ENCODE measurements around the gene MIXL1.

MIXL1 gene

DNA sequence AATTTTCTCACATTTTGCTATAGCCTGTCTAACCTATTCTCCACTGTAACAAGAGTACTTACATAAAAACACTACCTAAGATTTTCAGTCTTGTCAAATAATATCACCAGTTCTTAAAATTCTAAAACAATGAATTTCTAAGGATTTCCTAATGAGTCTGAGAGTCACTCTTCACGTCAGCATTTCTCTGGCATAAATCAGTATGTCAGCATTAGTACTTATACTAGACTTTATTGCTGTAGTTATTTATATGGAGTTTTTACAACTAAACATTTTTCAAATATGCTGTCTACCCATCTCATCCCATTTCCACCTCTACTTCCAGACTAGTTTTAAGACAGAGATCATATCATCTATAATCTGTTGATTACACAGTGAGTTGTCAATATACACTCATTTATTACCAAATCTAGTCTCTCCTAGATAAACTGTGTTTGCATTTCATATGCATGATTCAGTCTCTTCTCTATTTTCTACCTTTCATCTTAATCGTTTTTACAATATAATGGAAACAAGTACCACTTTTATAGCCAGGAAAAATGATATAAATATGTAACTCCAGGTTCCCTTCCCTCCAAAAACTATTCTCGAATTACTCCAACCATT is 52.7 kb downstream of the MIXL1 start:
- ChIA-PET POLR2A (no interaction called here), CTCF (interaction anchor here (0.6 kb wide), 1 partner anchor 30 kb away, joined by 3 read pairs; no protein-coding TSS in a partner anchor)
- TF ChIP-seq BCL11B (tag by site-specific recombination; IDR thresholded peaks at IDR 0.05; ENCODE audit: low read depth) = peak; percentile 71; the same call in 1 of the 2 replicates
- TF ChIP-seq BCL11A (tag by site-specific recombination; IDR thresholded peaks at IDR 0.05; ENCODE audit: low read depth) = peak; percentile 11; the same call in 1 of the 2 replicates
- peak; percentile 64; the same call in 1 of the 2 replicates for TF ChIP-seq SCRT1 (tag by site-specific recombination; IDR thresholded peaks at IDR 0.05; ENCODE audit: borderline replicate concordance)
- TF ChIP-seq OSR2 (tag by site-specific recombination; IDR thresholded peaks at IDR 0.05) = peak; percentile 62; the same call in 1 of the 2 replicates
- TF ChIP-seq HIC1 (tag by site-specific recombination; IDR thresholded peaks at IDR 0.05) = peak; percentile 100
- TF ChIP-seq ZNF248 (tag by site-specific recombination; IDR thresholded peaks at IDR 0.05) = no peak
- no peak; the same call in 1 of the 2 replicates for TF ChIP-seq ZEB2 (tag by site-specific recombination; IDR thresholded peaks at IDR 0.05)
- peak; percentile 55; the same call in 1 of the 2 replicates for TF ChIP-seq TCF7L2 (IDR thresholded peaks at IDR 0.05; ENCODE audit: borderline replicate concordance, low read depth, low read length)
- TF ChIP-seq, protein P1, sequence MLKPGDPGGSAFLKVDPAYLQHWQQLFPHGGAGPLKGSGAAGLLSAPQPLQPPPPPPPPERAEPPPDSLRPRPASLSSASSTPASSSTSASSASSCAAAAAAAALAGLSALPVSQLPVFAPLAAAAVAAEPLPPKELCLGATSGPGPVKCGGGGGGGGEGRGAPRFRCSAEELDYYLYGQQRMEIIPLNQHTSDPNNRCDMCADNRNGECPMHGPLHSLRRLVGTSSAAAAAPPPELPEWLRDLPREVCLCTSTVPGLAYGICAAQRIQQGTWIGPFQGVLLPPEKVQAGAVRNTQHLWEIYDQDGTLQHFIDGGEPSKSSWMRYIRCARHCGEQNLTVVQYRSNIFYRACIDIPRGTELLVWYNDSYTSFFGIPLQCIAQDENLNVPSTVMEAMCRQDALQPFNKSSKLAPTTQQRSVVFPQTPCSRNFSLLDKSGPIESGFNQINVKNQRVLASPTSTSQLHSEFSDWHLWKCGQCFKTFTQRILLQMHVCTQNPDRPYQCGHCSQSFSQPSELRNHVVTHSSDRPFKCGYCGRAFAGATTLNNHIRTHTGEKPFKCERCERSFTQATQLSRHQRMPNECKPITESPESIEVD (tag by site-specific recombination; IDR thresholded peaks at IDR 0.05) = peak; percentile 76

More for the DNA sequence above, 52.7 kb downstream of the MIXL1 start:
- H3K27ac ChIP-seq (ENCODE audit: extremely low read depth, low read depth, low read length) = no peak overlapping the region
- peaks cover 3 to 25% of the 10 kb centered on the region in 2 experiments for H3K36me3 ChIP-seq (ENCODE audit: control insufficient read depth in 2 of 2, insufficient read depth in 1 of 2, low read length in 2 of 2)
- H3K4me3 ChIP-seq (ENCODE audit: low read depth, low read length) = no peak overlapping the region
- no peaks in the 10 kb centered on the region for H3K9me3 ChIP-seq (ENCODE audit: control insufficient read depth, insufficient read depth, low read depth, low read length)
- no peaks in the 10 kb centered on the region for H3K4me1 ChIP-seq (ENCODE audit: control insufficient read depth, insufficient read depth, low read length)
